ENCODE measurements around the gene NUMB. TPM values are rescaled to one million over a fixed set of nuclear protein-coding genes. Genes with fewer than 3 reads are reported as not detected.

The NUMB gene
- total RNA-seq, 4 donors from 2014 or later, result 105 to 125 (median 117) TPM

DNA sequence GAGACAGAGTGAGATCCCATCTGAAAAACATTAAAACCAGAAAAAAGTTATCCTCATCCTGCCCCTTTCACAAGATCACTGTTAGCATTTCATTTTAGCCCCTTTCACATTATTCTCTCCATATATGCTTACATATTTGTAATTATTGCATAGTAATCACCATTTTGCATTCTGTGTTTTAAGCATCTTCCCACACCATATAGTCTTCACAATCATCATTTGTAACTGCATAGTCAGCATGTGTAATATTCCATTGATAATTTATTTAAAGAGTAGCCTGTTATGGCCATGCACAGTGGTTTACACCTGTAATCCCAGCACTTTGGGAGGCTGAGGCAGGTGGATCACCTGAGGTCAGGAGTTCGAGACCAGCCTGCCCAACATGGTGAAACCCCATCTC, 209.2 kb downstream of the NUMB start:
- Histone ChIP-seq H3K4me3 (no peak overlapping the region), H3K27ac (no peak overlapping the region), H3K27me3 (no peaks in the 10 kb centered on the region), H3K9me3 (peaks cover 0 to 6% (median 0%) of the 10 kb centered on the region in 4 donors), H3K4me1 (peaks cover 0 to 8% (median 0%) of the 10 kb centered on the region in 4 donors), H3K36me3 (no peaks in the 10 kb centered on the region)
- no peak for DNase-seq
- TF ChIP-seq, protein P1, sequence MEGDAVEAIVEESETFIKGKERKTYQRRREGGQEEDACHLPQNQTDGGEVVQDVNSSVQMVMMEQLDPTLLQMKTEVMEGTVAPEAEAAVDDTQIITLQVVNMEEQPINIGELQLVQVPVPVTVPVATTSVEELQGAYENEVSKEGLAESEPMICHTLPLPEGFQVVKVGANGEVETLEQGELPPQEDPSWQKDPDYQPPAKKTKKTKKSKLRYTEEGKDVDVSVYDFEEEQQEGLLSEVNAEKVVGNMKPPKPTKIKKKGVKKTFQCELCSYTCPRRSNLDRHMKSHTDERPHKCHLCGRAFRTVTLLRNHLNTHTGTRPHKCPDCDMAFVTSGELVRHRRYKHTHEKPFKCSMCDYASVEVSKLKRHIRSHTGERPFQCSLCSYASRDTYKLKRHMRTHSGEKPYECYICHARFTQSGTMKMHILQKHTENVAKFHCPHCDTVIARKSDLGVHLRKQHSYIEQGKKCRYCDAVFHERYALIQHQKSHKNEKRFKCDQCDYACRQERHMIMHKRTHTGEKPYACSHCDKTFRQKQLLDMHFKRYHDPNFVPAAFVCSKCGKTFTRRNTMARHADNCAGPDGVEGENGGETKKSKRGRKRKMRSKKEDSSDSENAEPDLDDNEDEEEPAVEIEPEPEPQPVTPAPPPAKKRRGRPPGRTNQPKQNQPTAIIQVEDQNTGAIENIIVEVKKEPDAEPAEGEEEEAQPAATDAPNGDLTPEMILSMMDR (IDR thresholded peaks at IDR 0.05), result no peak
- no peak for TF ChIP-seq POLR2A (IDR thresholded peaks at IDR 0.05)

DNA sequence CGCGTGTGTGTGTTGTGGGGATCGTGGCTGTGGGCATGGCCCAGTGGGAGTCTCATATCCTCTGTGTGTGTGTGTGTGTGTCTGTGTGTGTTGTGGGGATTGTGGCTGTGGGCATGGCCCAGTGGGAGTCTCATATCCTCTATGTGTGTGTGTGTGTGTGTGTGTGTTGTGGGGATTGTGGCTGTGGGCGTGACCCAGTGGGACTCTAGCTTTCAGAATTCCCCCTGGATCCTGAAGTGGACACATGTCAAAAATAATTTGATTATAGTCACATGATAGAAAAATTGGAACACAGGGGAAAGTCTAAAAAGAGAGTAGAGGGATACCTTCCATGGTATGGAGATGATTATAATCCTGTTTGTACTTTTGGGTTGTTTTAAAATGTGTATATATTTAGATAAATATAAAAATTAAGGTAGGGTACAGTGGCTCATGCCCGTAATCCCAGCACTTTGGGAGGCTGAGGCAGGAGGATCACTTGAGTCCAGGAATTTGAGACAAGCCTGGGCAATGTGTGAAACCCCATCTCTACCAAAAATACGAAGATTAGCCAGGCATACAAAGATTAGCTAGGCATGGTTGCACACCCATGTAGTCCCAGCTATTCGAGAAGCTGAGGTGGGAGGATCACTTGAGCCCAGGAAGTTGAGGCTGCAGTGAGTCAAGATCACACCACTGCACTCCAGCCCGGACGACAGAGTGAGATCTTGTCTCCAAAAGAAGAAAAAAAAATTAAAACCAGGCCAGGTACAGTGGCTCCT, 210.1 kb downstream of the NUMB start:
- Histone ChIP-seq H3K36me3 (no peaks in the 10 kb centered on the region), H3K4me3 (no peak overlapping the region), H3K27me3 (no peaks in the 10 kb centered on the region), H3K9me3 (peaks cover 0 to 6% (median 0%) of the 10 kb centered on the region in 4 donors), H3K4me1 (peaks cover 0 to 8% (median 1%) of the 10 kb centered on the region in 4 donors), H3K27ac (no peak overlapping the region)
- no peak for DNase-seq
- TF ChIP-seq, protein P1 (IDR thresholded peaks at IDR 0.05), result no peak

DNA sequence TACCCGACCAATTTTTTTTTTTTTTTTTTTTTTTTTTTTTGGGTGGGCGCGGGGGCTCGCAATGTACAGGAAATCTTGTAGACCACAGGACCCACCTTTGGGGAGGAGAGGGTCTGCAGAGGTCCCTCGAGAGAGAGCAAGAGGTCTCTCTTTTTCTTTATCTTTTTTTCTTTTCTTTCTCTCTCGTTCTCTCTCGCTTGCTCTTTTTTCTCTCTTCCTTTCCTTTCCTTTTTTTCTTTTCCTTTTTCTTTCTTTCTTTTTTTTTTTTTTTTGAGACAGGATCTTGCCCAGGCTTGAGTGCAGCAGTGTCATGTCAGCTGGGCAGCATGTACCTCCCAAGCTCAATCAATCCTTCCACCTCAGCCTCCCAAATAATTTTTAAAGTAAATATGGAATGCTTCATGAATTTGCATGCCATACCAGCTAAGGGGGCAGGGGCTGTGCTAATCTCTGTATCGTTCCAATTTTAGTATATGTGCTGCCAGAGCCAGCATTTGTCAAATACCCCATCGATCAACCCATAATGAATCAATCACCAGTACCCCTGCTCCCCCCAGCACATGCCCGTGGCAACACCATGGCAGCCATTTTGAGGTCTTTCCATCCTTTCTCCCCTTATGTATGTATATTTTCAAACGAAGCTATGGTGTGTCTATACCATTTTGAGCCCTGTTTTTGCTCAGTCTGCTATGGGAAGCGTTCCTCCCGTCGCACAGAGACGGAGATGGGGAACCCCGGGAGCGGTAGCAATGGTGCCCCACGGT, 211.8 kb downstream of the NUMB start:
- Histone ChIP-seq H3K4me3 (peak overlapping the region; percentile 35 to 58 (median 56)), H3K4me1 (peaks cover 0 to 13% (median 6%) of the 10 kb centered on the region in 4 donors), H3K36me3 (no peaks in the 10 kb centered on the region), H3K27ac (peak overlapping the region in 1 of 4 donors; percentile 42), H3K27me3 (no peaks in the 10 kb centered on the region), H3K9me3 (peaks cover 0 to 6% (median 0%) of the 10 kb centered on the region in 4 donors)
- TF ChIP-seq POLR2A (IDR thresholded peaks at IDR 0.05), result no peak
- TF ChIP-seq, protein P1 (IDR thresholded peaks at IDR 0.05), result no peak
- DNase-seq, result peak in 1 of 3 donors; percentile 7

DNA sequence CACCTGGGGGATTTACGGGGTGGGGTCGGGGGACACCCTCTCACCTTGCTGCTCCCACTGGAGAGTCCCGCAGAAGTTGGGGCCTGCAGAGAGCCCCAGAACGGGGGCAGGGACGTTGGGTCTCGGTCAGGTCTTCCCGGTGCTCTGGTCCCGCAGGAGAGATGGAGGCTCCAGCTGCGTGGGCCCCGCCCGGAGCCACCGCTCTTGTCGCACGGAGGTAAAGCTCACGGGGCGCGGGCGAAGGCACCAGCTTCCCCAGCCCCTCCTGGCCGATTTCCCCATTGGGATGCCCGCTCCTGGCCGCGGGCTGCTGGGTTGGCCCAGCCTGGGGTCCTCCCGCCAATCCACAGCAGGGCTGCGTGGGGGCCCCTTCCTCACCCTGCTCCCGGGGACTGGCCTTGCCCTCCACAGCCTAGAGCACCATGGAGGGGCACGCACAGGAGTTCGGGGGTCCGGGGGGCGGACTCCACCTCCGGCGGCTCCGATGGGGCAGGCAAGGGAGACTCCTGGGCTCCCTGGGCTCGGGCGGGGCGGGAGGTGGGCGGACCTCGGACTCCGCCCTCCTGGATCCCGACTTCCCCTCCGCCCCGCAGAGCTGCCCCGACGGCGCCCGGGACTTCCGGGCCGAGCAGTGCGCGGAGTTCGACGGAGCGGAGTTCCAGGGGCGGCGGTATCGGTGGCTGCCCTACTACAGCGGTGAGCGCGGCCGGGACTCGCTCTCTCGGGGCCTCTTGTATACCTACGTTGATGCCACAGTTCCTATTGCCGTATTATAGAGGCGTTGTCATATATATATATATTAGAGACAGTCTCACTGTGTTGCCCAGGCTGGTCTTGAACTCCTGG, 212.6 kb downstream of the NUMB start:
- TF ChIP-seq, protein P1 (IDR thresholded peaks at IDR 0.05), result no peak
- no peak for TF ChIP-seq POLR2A (IDR thresholded peaks at IDR 0.05)
- DNase-seq, result peak; percentile 48 to 81 (median 69)
- H3K4me3 ChIP-seq, result peak overlapping the region; percentile 35 to 58 (median 56)
- no peaks in the 10 kb centered on the region for H3K27me3 ChIP-seq
- peaks cover 0 to 19% (median 12%) of the 10 kb centered on the region in 4 donors for H3K4me1 ChIP-seq
- peak overlapping the region in 1 of 4 donors; percentile 42 for H3K27ac ChIP-seq
- no peaks in the 10 kb centered on the region for H3K36me3 ChIP-seq
- H3K9me3 ChIP-seq, result peaks cover 0 to 6% (median 0%) of the 10 kb centered on the region in 4 donors
